ENCODE results near the gene ZNF281. TPM values are rescaled to one million over a fixed set of nuclear protein-coding genes. Genes with fewer than 3 reads are reported as not detected.

Gene ZNF281
- total RNA-seq, 1 experiment from 2014 or later, result 23.3 TPM

DNA sequence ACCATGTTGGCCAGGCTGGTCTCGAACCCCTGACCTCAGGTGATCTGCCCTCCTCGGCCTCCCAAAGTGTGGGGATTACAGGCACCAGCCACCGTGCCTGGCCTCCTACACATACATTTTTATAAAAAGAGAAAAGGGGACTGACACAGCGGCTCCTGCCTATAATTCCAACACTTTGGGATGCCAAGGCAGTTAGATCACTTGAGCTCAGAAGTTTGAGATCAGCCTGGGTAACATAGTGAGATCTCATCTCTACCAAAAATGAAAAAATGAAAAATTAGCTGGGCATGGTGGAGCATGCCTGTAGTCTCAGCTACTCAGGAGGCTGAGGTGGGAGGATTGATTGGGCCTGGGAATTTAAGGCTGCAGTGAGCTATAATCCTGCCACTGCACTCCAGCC, 23.4 kb downstream of the ZNF281 start:
- Histone ChIP-seq H2AFZ (ENCODE audit: low read depth, low read length, poor library complexity, severe bottlenecking) (no peak overlapping the region), H3K4me2 (ENCODE audit: low read length) (no peak overlapping the region), H3K27me3 (ENCODE audit: insufficient read depth, low read length) (no peaks in the 10 kb centered on the region), H3K9ac (ENCODE audit: low read length) (no peak overlapping the region), H3K79me2 (ENCODE audit: insufficient read depth, low read length) (no peaks in the 10 kb centered on the region), H3K27ac (ENCODE audit: low read depth, low read length) (no peak overlapping the region), H3K4me3 (replicated peaks in 1 of 2; ENCODE audit: low read depth in 1 of 2, low read length in 2 of 2) (no peak overlapping the region), H3K36me3 (ENCODE audit: control insufficient read depth in 1 of 2, insufficient read depth in 2 of 2, low read length in 2 of 2) (no peaks in the 10 kb centered on the region), H3K9me2 (ENCODE audit: insufficient read depth) (no peaks in the 10 kb centered on the region), H3K4me1 (ENCODE audit: control insufficient read depth in 1 of 2, insufficient read depth in 2 of 2, low read length in 2 of 2) (peaks cover 0 to 4% of the 10 kb centered on the region in 2 experiments; a peak in 1 of 4 replicates), H3K9me3 (ENCODE audit: control insufficient read depth in 1 of 2, insufficient read depth in 1 of 2, low read depth in 1 of 2, low read length in 2 of 2) (no peaks in the 10 kb centered on the region), H4K20me1 (ENCODE audit: insufficient read depth) (no peaks in the 10 kb centered on the region)
- POLR2A ChIA-PET, result interaction anchor here (0.7 kb wide), 1 partner anchor 217 kb away, joined by 3 read pairs; no protein-coding TSS in a partner anchor
- no peak for TF ChIP-seq YY1 (IDR thresholded peaks at IDR 0.05; ENCODE audit: extremely low read depth, insufficient replicate concordance, low read depth, low read length)
- no peak for TF ChIP-seq POLR2A (IDR thresholded peaks at IDR 0.05; ENCODE audit: borderline replicate concordance, extremely low read depth, insufficient read depth, insufficient read length)
- no peak for TF ChIP-seq FOSL1 (IDR thresholded peaks at IDR 0.05; ENCODE audit: low read depth)
- no peak for TF ChIP-seq EZH2 (IDR thresholded peaks at IDR 0.05)
- no peak for TF ChIP-seq ELF1 (IDR thresholded peaks at IDR 0.05; ENCODE audit: borderline replicate concordance, low read depth)
- RAD21 ChIA-PET (ENCODE audit: low non-redundant PET in 1 of 2, low total read pairs in 2 of 2, uncharacterized antibody in 2 of 2, unreplicated experiment in 2 of 2), result no interaction called here
- CTCF ChIA-PET, result no interaction called here
- no TSS peak for BruUV-seq (replicated peaks)
- ATAC-seq, result no peak
- intact Hi-C loops (cut with micrococcal nuclease), result no loop called here
- DNase-seq (ENCODE audit: low read depth, low spot score), result no peak

DNA sequence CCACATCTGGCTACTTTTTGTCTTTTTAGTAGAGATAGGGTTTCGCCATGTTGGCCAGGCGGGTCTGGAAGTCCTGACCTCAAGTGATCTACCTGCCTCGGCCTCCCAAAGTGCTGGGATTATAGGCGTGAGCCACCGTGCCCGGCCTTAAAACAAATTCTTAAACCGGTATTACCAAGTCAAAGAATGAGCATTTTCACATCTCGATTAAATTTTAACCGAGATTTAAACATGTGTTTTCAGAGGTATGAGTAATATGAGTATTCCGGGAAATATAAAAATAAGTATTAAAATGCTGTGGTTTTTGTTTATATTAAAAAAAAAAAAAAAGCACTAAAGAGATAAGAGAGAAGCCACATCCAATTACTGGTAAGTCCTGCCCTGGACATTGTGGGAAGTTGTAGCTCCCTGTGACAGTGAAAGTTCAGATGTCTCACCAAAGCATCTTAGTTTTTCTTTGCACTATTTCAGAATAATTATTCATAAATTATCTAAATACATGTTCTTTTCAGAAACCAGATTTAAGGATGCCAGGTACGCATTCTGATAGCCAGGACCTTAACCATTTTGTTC, 24.9 kb downstream of the ZNF281 start:
- CTCF ChIA-PET, result no interaction called here

More for the DNA sequence above, 24.9 kb downstream of the ZNF281 start:
- Histone ChIP-seq H3K9me3 (ENCODE audit: control insufficient read depth in 1 of 2, insufficient read depth in 1 of 2, low read depth in 1 of 2, low read length in 2 of 2) (no peaks in the 10 kb centered on the region), H3K27ac (ENCODE audit: low read depth, low read length) (no peak overlapping the region), H3K27me3 (ENCODE audit: insufficient read depth, low read length) (no peaks in the 10 kb centered on the region), H3K4me2 (ENCODE audit: low read length) (no peak overlapping the region), H3K36me3 (ENCODE audit: control insufficient read depth in 1 of 2, insufficient read depth in 2 of 2, low read length in 2 of 2) (no peaks in the 10 kb centered on the region), H3K79me2 (ENCODE audit: insufficient read depth, low read length) (no peaks in the 10 kb centered on the region), H3K9me2 (ENCODE audit: insufficient read depth) (no peaks in the 10 kb centered on the region), H3K4me1 (ENCODE audit: control insufficient read depth in 1 of 2, insufficient read depth in 2 of 2, low read length in 2 of 2) (peaks cover 0 to 4% of the 10 kb centered on the region in 2 experiments; a peak in 1 of 4 replicates), H3K9ac (ENCODE audit: low read length) (no peak overlapping the region), H2AFZ (ENCODE audit: low read depth, low read length, poor library complexity, severe bottlenecking) (no peak overlapping the region), H4K20me1 (ENCODE audit: insufficient read depth) (no peaks in the 10 kb centered on the region), H3K4me3 (replicated peaks in 1 of 2; ENCODE audit: low read depth in 1 of 2, low read length in 2 of 2) (no peak overlapping the region)
- RAD21 ChIA-PET (ENCODE audit: low non-redundant PET in 1 of 2, low total read pairs in 2 of 2, uncharacterized antibody in 2 of 2, unreplicated experiment in 2 of 2), result no interaction called here
- TF ChIP-seq, protein P1, sequence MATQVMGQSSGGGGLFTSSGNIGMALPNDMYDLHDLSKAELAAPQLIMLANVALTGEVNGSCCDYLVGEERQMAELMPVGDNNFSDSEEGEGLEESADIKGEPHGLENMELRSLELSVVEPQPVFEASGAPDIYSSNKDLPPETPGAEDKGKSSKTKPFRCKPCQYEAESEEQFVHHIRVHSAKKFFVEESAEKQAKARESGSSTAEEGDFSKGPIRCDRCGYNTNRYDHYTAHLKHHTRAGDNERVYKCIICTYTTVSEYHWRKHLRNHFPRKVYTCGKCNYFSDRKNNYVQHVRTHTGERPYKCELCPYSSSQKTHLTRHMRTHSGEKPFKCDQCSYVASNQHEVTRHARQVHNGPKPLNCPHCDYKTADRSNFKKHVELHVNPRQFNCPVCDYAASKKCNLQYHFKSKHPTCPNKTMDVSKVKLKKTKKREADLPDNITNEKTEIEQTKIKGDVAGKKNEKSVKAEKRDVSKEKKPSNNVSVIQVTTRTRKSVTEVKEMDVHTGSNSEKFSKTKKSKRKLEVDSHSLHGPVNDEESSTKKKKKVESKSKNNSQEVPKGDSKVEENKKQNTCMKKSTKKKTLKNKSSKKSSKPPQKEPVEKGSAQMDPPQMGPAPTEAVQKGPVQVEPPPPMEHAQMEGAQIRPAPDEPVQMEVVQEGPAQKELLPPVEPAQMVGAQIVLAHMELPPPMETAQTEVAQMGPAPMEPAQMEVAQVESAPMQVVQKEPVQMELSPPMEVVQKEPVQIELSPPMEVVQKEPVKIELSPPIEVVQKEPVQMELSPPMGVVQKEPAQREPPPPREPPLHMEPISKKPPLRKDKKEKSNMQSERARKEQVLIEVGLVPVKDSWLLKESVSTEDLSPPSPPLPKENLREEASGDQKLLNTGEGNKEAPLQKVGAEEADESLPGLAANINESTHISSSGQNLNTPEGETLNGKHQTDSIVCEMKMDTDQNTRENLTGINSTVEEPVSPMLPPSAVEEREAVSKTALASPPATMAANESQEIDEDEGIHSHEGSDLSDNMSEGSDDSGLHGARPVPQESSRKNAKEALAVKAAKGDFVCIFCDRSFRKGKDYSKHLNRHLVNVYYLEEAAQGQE (IDR thresholded peaks at IDR 0.05; ENCODE audit: low read depth), result no peak
- TF ChIP-seq EZH2phosphoT487 (IDR thresholded peaks at IDR 0.05; ENCODE audit: borderline replicate concordance) (no peak), ELF1 (IDR thresholded peaks at IDR 0.05; ENCODE audit: borderline replicate concordance, low read depth) (no peak), CEBPB (IDR thresholded peaks at IDR 0.05; ENCODE audit: low read depth) (no peak), SP1 (IDR thresholded peaks at IDR 0.05; ENCODE audit: low read depth) (no peak), JUND (IDR thresholded peaks at IDR 0.05) (no peak), YY1 (IDR thresholded peaks at IDR 0.05; ENCODE audit: extremely low read depth, insufficient replicate concordance, low read depth, low read length) (no peak), RAD21 (IDR thresholded peaks at IDR 0.05; ENCODE audit: low read depth) (no peak)
- TF ChIP-seq, protein P2, sequence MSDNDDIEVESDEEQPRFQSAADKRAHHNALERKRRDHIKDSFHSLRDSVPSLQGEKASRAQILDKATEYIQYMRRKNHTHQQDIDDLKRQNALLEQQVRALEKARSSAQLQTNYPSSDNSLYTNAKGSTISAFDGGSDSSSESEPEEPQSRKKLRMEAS (IDR thresholded peaks at IDR 0.05), result no peak
- BruUV-seq (replicated peaks), result no TSS peak
- intact Hi-C loops (cut with micrococcal nuclease), result no loop called here
- POLR2A ChIA-PET, result no interaction called here
- ATAC-seq, result no peak
- no peak for DNase-seq (ENCODE audit: low read depth, low spot score)

Measured in HCT116 (cell line).